ENCODE data around the gene GPRIN2. TPM values are rescaled to one million over a fixed set of nuclear protein-coding genes. Genes with fewer than 3 reads are reported as not detected.

GPRIN2 gene
- total RNA-seq, 6 donors from 2014 or later: 39.8 to 91.0 (median 63.2) TPM

- H3K36me3 ChIP-seq: no peaks in the 10 kb centered on the region
- no peak overlapping the region for H3K4me3 ChIP-seq
- H3K9me3 ChIP-seq: no peaks in the 10 kb centered on the region
- no peak for DNase-seq
- H3K4me1 ChIP-seq: peaks cover 9 to 26% (median 16%) of the 10 kb centered on the region in 4 donors
- no peak for ATAC-seq (ENCODE audit: low FRiP score in 2 of 2)
- WGBS, 2 donors: 83 to 88% methylated on average over 3 of the region's 3 CpGs
- TF ChIP-seq POLR2A (IDR thresholded peaks at IDR 0.05) (no peak), CTCF (IDR thresholded peaks at IDR 0.05) (no peak), EP300 (IDR thresholded peaks at IDR 0.05) (no peak), POLR2AphosphoS5 (IDR thresholded peaks at IDR 0.05) (no peak)
- H3K27me3 ChIP-seq: no peaks in the 10 kb centered on the region
- peak overlapping the region in 2 of 4 donors; percentile 54 to 75 for H3K27ac ChIP-seq
These were observed 17.6 kb downstream of the GPRIN2 start for GRCh38 chr10:46538717-46539426.

- DNase-seq: no peak
- no peaks in the 10 kb centered on the region for H3K27me3 ChIP-seq
- TF ChIP-seq EP300 (IDR thresholded peaks at IDR 0.05) (no peak), POLR2AphosphoS5 (IDR thresholded peaks at IDR 0.05) (no peak), POLR2A (IDR thresholded peaks at IDR 0.05) (no peak), CTCF (IDR thresholded peaks at IDR 0.05) (no peak)
- no peak overlapping the region for H3K4me3 ChIP-seq
- ATAC-seq (ENCODE audit: low FRiP score in 2 of 2): no peak
- WGBS, 2 donors: 95 to 97% methylated on average over 5 of the region's 5 CpGs
- no peaks in the 10 kb centered on the region for H3K36me3 ChIP-seq
- no peaks in the 10 kb centered on the region for H3K9me3 ChIP-seq
- H3K4me1 ChIP-seq: peaks cover 9 to 26% (median 16%) of the 10 kb centered on the region in 4 donors
- H3K27ac ChIP-seq: no peak overlapping the region
These were observed 18.3 kb downstream of the GPRIN2 start for GRCh38 chr10:46538155-46538554.

- TF ChIP-seq POLR2A (IDR thresholded peaks at IDR 0.05): no peak
- TF ChIP-seq POLR2AphosphoS5 (IDR thresholded peaks at IDR 0.05): no peak
- TF ChIP-seq CTCF (IDR thresholded peaks at IDR 0.05): no peak
- no peak for TF ChIP-seq EP300 (IDR thresholded peaks at IDR 0.05)
- Histone ChIP-seq H3K27ac (no peak overlapping the region), H3K27me3 (no peaks in the 10 kb centered on the region), H3K9me3 (no peaks in the 10 kb centered on the region), H3K4me1 (peaks cover 9 to 26% (median 16%) of the 10 kb centered on the region in 4 donors), H3K36me3 (no peaks in the 10 kb centered on the region), H3K4me3 (no peak overlapping the region)
- DNase-seq: peak in 1 of 2 donors; percentile 19
- ATAC-seq (ENCODE audit: low FRiP score in 2 of 2): no peak
- 79 to 82% methylated on average over 5 of the region's 5 CpGs for WGBS, 2 donors
These were observed 19.1 kb downstream of the GPRIN2 start for GRCh38 chr10:46537309-46537708.

- Histone ChIP-seq H3K4me1 (peaks cover 9 to 25% (median 16%) of the 10 kb centered on the region in 4 donors), H3K9me3 (no peaks in the 10 kb centered on the region), H3K27me3 (no peaks in the 10 kb centered on the region), H3K36me3 (no peaks in the 10 kb centered on the region), H3K27ac (no peak overlapping the region), H3K4me3 (no peak overlapping the region)
- 88 to 99% methylated on average over 5 of the region's 5 CpGs for WGBS, 2 donors
- TF ChIP-seq CTCF (IDR thresholded peaks at IDR 0.05) (no peak), POLR2A (IDR thresholded peaks at IDR 0.05) (no peak), POLR2AphosphoS5 (IDR thresholded peaks at IDR 0.05) (no peak), EP300 (IDR thresholded peaks at IDR 0.05) (no peak)
- peak in 1 of 2 donors; percentile 5 for ATAC-seq (ENCODE audit: low FRiP score in 2 of 2)
- DNase-seq: peak in 1 of 2 donors; percentile 11
These were observed 19.7 kb downstream of the GPRIN2 start for GRCh38 chr10:46536781-46537180.

GRCh38 chr10:46536171-46536570, 20.3 kb downstream of the GPRIN2 start:
- WGBS, 2 donors: 83 to 86% methylated on average over 6 of the region's 6 CpGs
- Histone ChIP-seq H3K4me1 (peaks cover 5 to 18% (median 13%) of the 10 kb centered on the region in 4 donors), H3K27me3 (no peaks in the 10 kb centered on the region), H3K27ac (no peak overlapping the region), H3K4me3 (no peak overlapping the region), H3K36me3 (no peaks in the 10 kb centered on the region), H3K9me3 (no peaks in the 10 kb centered on the region)
- DNase-seq (peak in 1 of 2 donors; percentile 16), ATAC-seq (ENCODE audit: low FRiP score in 2 of 2) (no peak)
- no peak for TF ChIP-seq POLR2A (IDR thresholded peaks at IDR 0.05)
- no peak for TF ChIP-seq POLR2AphosphoS5 (IDR thresholded peaks at IDR 0.05)
- no peak for TF ChIP-seq EP300 (IDR thresholded peaks at IDR 0.05)
- TF ChIP-seq CTCF (IDR thresholded peaks at IDR 0.05): no peak
